Suprapubic skin (tissue), 4 donors: ENCODE measurements around the gene NUTM2D.
"Not testable (repeated sequence)": the region's sequence is repeated elsewhere in the genome, so short reads cannot be mapped to it uniquely, and the experiment has no call there.

ENCODE experiments used
- EP300 ChIP-seq: sonication (generic); formaldehyde crosslinking; IDR thresholded peaks from one replicate; pipeline ENCODE4 v1.6.1; 2017; ENCODE audit warnings: antibody characterized with exemption
- POLR2A ChIP-seq, 2 donors: fragments of 450-650 bp; IDR thresholded peaks; one replicate each; pipeline ENCODE4 v1.6.1; 2017; ENCODE audit warnings: antibody characterized with exemption in 2 of 2, mild to moderate bottlenecking in 2 of 2, moderate library complexity in 2 of 2
- POLR2AphosphoS5 ChIP-seq, 3 donors: sonication (generic); formaldehyde crosslinking; IDR thresholded peaks; one replicate each; pipeline ENCODE4 v1.6.1; 2017; ENCODE audit warnings: antibody characterized with exemption in 3 of 3
- TF ChIP-seq, protein P1 (sequence below), 2 donors: fragments of 200-600 bp in 1 of 2; fragments of 450-650 bp in 1 of 2; sonication (generic) in 1 of 2; IDR thresholded peaks; one replicate each; pipeline ENCODE4 v1.5.1; 2016 to 2019; ENCODE audit warnings: antibody characterized with exemption in 2 of 2, mild to moderate bottlenecking in 1 of 2, moderate library complexity in 1 of 2

- TF ChIP-seq POLR2A (IDR thresholded peaks at IDR 0.05); POLR2AphosphoS5 (IDR thresholded peaks at IDR 0.05); EP300: not testable (repeated sequence)
- TF ChIP-seq, protein P1, sequence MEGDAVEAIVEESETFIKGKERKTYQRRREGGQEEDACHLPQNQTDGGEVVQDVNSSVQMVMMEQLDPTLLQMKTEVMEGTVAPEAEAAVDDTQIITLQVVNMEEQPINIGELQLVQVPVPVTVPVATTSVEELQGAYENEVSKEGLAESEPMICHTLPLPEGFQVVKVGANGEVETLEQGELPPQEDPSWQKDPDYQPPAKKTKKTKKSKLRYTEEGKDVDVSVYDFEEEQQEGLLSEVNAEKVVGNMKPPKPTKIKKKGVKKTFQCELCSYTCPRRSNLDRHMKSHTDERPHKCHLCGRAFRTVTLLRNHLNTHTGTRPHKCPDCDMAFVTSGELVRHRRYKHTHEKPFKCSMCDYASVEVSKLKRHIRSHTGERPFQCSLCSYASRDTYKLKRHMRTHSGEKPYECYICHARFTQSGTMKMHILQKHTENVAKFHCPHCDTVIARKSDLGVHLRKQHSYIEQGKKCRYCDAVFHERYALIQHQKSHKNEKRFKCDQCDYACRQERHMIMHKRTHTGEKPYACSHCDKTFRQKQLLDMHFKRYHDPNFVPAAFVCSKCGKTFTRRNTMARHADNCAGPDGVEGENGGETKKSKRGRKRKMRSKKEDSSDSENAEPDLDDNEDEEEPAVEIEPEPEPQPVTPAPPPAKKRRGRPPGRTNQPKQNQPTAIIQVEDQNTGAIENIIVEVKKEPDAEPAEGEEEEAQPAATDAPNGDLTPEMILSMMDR (IDR thresholded peaks at IDR 0.05) = not testable (repeated sequence)
Observed at GRCh38 chr10:87311521-87311920, 46.0 kb upstream of the NUTM2D start.
